HG03139 (cell line): ENCODE data around the gene NPR2.

Experiments used
- ATAC-seq: cut with Tn5 transposase; IDR thresholded peaks from one replicate; pipeline ENCODE4 v1.9.1; 2021; ENCODE audit not compliant: unreplicated experiment

NPR2 gene

GRCh38 chr9:35852876-35853865 is 61.8 kb downstream of the NPR2 start:
- ATAC-seq: no peak

DNA sequence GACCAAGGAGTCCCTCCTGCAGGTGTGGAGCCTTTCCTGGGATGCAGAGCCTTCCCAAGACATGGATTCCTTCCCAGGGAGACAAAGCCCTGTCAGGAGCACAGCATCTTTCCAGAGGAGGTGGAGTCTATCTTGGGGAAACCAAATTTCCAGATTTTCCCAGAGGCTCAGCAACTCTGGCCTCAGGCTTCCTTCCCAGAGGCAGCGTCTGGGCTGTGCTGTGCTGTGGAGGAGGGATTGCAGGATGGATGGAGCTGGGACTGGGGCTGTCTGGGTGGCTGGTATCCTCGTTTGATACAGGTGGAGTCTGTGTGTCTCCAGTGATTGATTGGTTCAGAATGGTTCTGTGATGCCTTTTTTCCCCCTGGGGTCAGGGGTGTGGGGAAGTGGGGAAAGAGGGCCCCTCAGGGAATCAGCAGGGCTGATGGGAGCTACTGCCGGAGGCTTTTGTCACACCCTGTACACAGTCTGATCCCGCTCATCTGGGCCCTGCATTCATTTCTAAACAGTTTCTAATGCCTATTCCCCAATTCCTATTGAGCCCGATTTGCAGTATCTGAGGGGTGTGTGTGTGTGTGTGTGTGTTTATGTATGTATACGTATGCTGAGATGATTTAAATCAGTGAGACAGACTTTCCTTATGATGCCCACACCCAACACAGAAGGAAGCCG is 62.8 kb downstream of the NPR2 start:
- ATAC-seq: no peak

GRCh38 chr9:35856206-35856605 is 64.8 kb downstream of the NPR2 start:
- ATAC-seq: no peak

DNA sequence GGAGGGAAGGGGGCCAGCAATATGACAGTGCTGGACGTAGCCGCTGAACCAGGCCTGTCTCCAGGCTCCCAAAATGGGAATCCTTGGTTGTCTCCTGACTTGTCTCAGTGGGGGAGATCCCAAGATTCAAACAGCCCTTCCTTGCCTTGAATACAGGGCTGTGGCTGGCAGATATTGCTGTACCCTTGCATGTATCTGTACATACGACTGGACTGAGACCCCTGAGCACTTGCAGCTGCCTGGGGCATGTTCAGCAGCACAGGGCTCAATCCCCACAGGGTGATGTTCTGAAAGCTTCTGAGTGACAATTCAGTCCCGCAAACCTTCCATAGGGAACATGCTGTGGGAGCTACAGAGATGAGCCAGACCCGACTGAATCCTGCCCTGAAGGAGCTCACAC is 65.5 kb downstream of the NPR2 start:
- ATAC-seq: no peak

- ATAC-seq: no peak
Measured at GRCh38 chr9:35858458-35858857, 67.1 kb downstream of the NPR2 start.
